Measurements from ENCODE around the gene STX7. TPM values are rescaled to one million over a fixed set of nuclear protein-coding genes. Genes with fewer than 3 reads are reported as not detected.
A peak's percentile ranks its signal among the peaks of the same experiment; 100 is the strongest.
"Not testable (repeated sequence)": the region's sequence is repeated elsewhere in the genome, so short reads cannot be mapped to it uniquely, and the experiment has no call there.

Gene STX7
- 23.4 TPM in 2 replicates for polyA plus RNA-seq (2013)

GRCh38 chr6:132512638-132513632, at the start of gene STX7:
TSS of gene STX7 (minus strand) at chr6:132513116. CDS start at chr6:132503530, 9,586 bp downstream.
- H3K4ac ChIP-seq (ENCODE audit: low read depth, low read length) = peak within 1 kb of the TSS; percentile 73
- H3K4me2 ChIP-seq (ENCODE audit: low read length) = peak within 1 kb of the TSS; percentile 96
- peak within 1 kb of the TSS; percentile 88 for H3K18ac ChIP-seq (ENCODE audit: low read length)
- H3K27ac ChIP-seq (ENCODE audit: low read depth, low read length) = peak within 1 kb of the TSS; percentile 68
- H3K14ac ChIP-seq (ENCODE audit: low read length) = peak within 1 kb of the TSS; percentile 82
- H4K12ac ChIP-seq (ENCODE audit: low read depth, low read length) = peak within 1 kb of the TSS; percentile 40
- H3K27me3 ChIP-seq (ENCODE audit: insufficient read depth, low read length) = no peaks in the 10 kb centered on the region
- no CpG with 5 or more reads among the region's 67 CpGs for WGBS (ENCODE audit: extremely low coverage, insufficient coverage, insufficient read length)
- no peak within 1 kb of the TSS for H3K23ac ChIP-seq (ENCODE audit: low read length)
- H3K36me3 ChIP-seq (ENCODE audit: control insufficient read depth in 1 of 2, insufficient read depth in 2 of 2, low read length in 2 of 2) = peaks cover 2% of the 10 kb centered on the region in 2 experiments
- H2BK12ac ChIP-seq (ENCODE audit: low read length) = no peak within 1 kb of the TSS
- H3K9ac ChIP-seq (ENCODE audit: low read length) = peak within 1 kb of the TSS; percentile 92
- peak within 1 kb of the TSS; percentile 65 for H2BK120ac ChIP-seq (ENCODE audit: insufficient read depth, low read length, poor library complexity)
- no peak within 1 kb of the TSS for H2AK5ac ChIP-seq (ENCODE audit: low read length)
- H3K79me2 ChIP-seq (ENCODE audit: control insufficient read depth, insufficient read depth, low read length, poor library complexity) = peaks cover 4% of the 10 kb centered on the region
- H4K8ac ChIP-seq (ENCODE audit: low read depth, low read length) = peak within 1 kb of the TSS; percentile 83
- peak; percentile 89 to 96 for DNase-seq
- H4K91ac ChIP-seq (ENCODE audit: low read depth, low read length) = peak within 1 kb of the TSS; percentile 83
- peak within 1 kb of the TSS; percentile 29 for H2BK5ac ChIP-seq (ENCODE audit: low read depth, low read length, poor library complexity)
- H3K79me1 ChIP-seq (ENCODE audit: low read length) = peaks cover 6% of the 10 kb centered on the region
- H3K4me1 ChIP-seq (ENCODE audit: control insufficient read depth in 1 of 2, insufficient read depth in 2 of 2, low read length in 2 of 2) = peaks cover 0 to 2% of the 10 kb centered on the region in 2 experiments
- H2AFZ ChIP-seq (ENCODE audit: insufficient read depth, low read length, poor library complexity) = peak within 1 kb of the TSS; percentile 90
- H3K9me3 ChIP-seq (ENCODE audit: insufficient read depth, low read depth, low read length) = no peaks in the 10 kb centered on the region
- H3K4me3 ChIP-seq (ENCODE audit: low read depth, low read length) = peak within 1 kb of the TSS; percentile 93

- H3K36me3 ChIP-seq (ENCODE audit: control insufficient read depth in 1 of 2, insufficient read depth in 2 of 2, low read length in 2 of 2); H3K18ac ChIP-seq (ENCODE audit: low read length); H2BK5ac ChIP-seq (ENCODE audit: low read depth, low read length, poor library complexity); H3K4me3 ChIP-seq (ENCODE audit: low read depth, low read length); H3K14ac ChIP-seq (ENCODE audit: low read length); H3K27me3 ChIP-seq (ENCODE audit: insufficient read depth, low read length); H2AFZ ChIP-seq (ENCODE audit: insufficient read depth, low read length, poor library complexity); H3K79me2 ChIP-seq (ENCODE audit: control insufficient read depth, insufficient read depth, low read length, poor library complexity); H2BK12ac ChIP-seq (ENCODE audit: low read length); H4K12ac ChIP-seq (ENCODE audit: low read depth, low read length); H3K27ac ChIP-seq (ENCODE audit: low read depth, low read length); H3K4me2 ChIP-seq (ENCODE audit: low read length); H3K9me3 ChIP-seq (ENCODE audit: insufficient read depth, low read depth, low read length); H2AK5ac ChIP-seq (ENCODE audit: low read length); H3K23ac ChIP-seq (ENCODE audit: low read length); H2BK120ac ChIP-seq (ENCODE audit: insufficient read depth, low read length, poor library complexity); DNase-seq; H3K4ac ChIP-seq (ENCODE audit: low read depth, low read length); H4K8ac ChIP-seq (ENCODE audit: low read depth, low read length); H4K91ac ChIP-seq (ENCODE audit: low read depth, low read length); H3K9ac ChIP-seq (ENCODE audit: low read length); H3K79me1 ChIP-seq (ENCODE audit: low read length); H3K4me1 ChIP-seq (ENCODE audit: control insufficient read depth in 1 of 2, insufficient read depth in 2 of 2, low read length in 2 of 2): not testable (repeated sequence)
- WGBS (ENCODE audit: extremely low coverage, insufficient coverage, insufficient read length) = no CpG with 5 or more reads among the region's 3 CpGs
Observed at GRCh38 chr6:132560087-132560486, 47.2 kb upstream of the STX7 start.

GRCh38 chr6:132552372-132552771, 39.5 kb upstream of the STX7 start, which contains the start of gene TAAR8:
TSS of gene TAAR8 (plus strand) at chr6:132552672. CDS start at chr6:132552693, 21 bp downstream.
- H2AFZ ChIP-seq (ENCODE audit: insufficient read depth, low read length, poor library complexity) = no peak within 1 kb of the TSS
- no peak within 1 kb of the TSS for H2AK5ac ChIP-seq (ENCODE audit: low read length)
- H3K14ac ChIP-seq (ENCODE audit: low read length) = no peak within 1 kb of the TSS
- no peak within 1 kb of the TSS for H4K12ac ChIP-seq (ENCODE audit: low read depth, low read length)
- no peaks in the 10 kb centered on the region for H3K27me3 ChIP-seq (ENCODE audit: insufficient read depth, low read length)
- H3K4me1 ChIP-seq (ENCODE audit: control insufficient read depth in 1 of 2, insufficient read depth in 2 of 2, low read length in 2 of 2) = no peaks in the 10 kb centered on the region
- H4K8ac ChIP-seq (ENCODE audit: low read depth, low read length) = no peak within 1 kb of the TSS
- no peak within 1 kb of the TSS for H3K4ac ChIP-seq (ENCODE audit: low read depth, low read length)
- H3K23ac ChIP-seq (ENCODE audit: low read length) = no peak within 1 kb of the TSS
- no CpG with 5 or more reads among the region's 2 CpGs for WGBS (ENCODE audit: extremely low coverage, insufficient coverage, insufficient read length)
- no peak within 1 kb of the TSS for H3K18ac ChIP-seq (ENCODE audit: low read length)
- no peaks in the 10 kb centered on the region for H3K36me3 ChIP-seq (ENCODE audit: control insufficient read depth in 1 of 2, insufficient read depth in 2 of 2, low read length in 2 of 2)
- DNase-seq = no peak
- no peak within 1 kb of the TSS for H2BK12ac ChIP-seq (ENCODE audit: low read length)
- no peaks in the 10 kb centered on the region for H3K79me2 ChIP-seq (ENCODE audit: control insufficient read depth, insufficient read depth, low read length, poor library complexity)
- no peak within 1 kb of the TSS for H3K4me3 ChIP-seq (ENCODE audit: low read depth, low read length)
- no peak within 1 kb of the TSS for H3K27ac ChIP-seq (ENCODE audit: low read depth, low read length)
- H3K9ac ChIP-seq (ENCODE audit: low read length) = no peak within 1 kb of the TSS
- H2BK120ac ChIP-seq (ENCODE audit: insufficient read depth, low read length, poor library complexity) = no peak within 1 kb of the TSS
- no peak within 1 kb of the TSS for H3K4me2 ChIP-seq (ENCODE audit: low read length)
- H3K9me3 ChIP-seq (ENCODE audit: insufficient read depth, low read depth, low read length) = no peaks in the 10 kb centered on the region
- H2BK5ac ChIP-seq (ENCODE audit: low read depth, low read length, poor library complexity) = no peak within 1 kb of the TSS
- no peak within 1 kb of the TSS for H4K91ac ChIP-seq (ENCODE audit: low read depth, low read length)
- no peaks in the 10 kb centered on the region for H3K79me1 ChIP-seq (ENCODE audit: low read length)

GRCh38 chr6:132551214-132551613, 38.3 kb upstream of the STX7 start:
- no peaks in the 10 kb centered on the region for H3K4me1 ChIP-seq (ENCODE audit: control insufficient read depth in 1 of 2, insufficient read depth in 2 of 2, low read length in 2 of 2)
- no peak overlapping the region for H3K27ac ChIP-seq (ENCODE audit: low read depth, low read length)
- H3K27me3 ChIP-seq (ENCODE audit: insufficient read depth, low read length) = no peaks in the 10 kb centered on the region
- no peak overlapping the region for H3K4me2 ChIP-seq (ENCODE audit: low read length)
- no peak overlapping the region for H3K23ac ChIP-seq (ENCODE audit: low read length)
- H4K8ac ChIP-seq (ENCODE audit: low read depth, low read length) = no peak overlapping the region
- no peak overlapping the region for H2BK5ac ChIP-seq (ENCODE audit: low read depth, low read length, poor library complexity)
- H4K12ac ChIP-seq (ENCODE audit: low read depth, low read length) = no peak overlapping the region
- no peak overlapping the region for H3K9ac ChIP-seq (ENCODE audit: low read length)
- no peak overlapping the region for H3K14ac ChIP-seq (ENCODE audit: low read length)
- H3K36me3 ChIP-seq (ENCODE audit: control insufficient read depth in 1 of 2, insufficient read depth in 2 of 2, low read length in 2 of 2) = no peaks in the 10 kb centered on the region
- no peak overlapping the region for H2BK12ac ChIP-seq (ENCODE audit: low read length)
- no peaks in the 10 kb centered on the region for H3K79me1 ChIP-seq (ENCODE audit: low read length)
- no peak overlapping the region for H3K18ac ChIP-seq (ENCODE audit: low read length)
- H2AK5ac ChIP-seq (ENCODE audit: low read length) = no peak overlapping the region
- no CpG with 5 or more reads among the region's 4 CpGs for WGBS (ENCODE audit: extremely low coverage, insufficient coverage, insufficient read length)
- H3K4me3 ChIP-seq (ENCODE audit: low read depth, low read length) = no peak overlapping the region
- H3K4ac ChIP-seq (ENCODE audit: low read depth, low read length) = no peak overlapping the region
- H2AFZ ChIP-seq (ENCODE audit: insufficient read depth, low read length, poor library complexity) = no peak overlapping the region
- H4K91ac ChIP-seq (ENCODE audit: low read depth, low read length) = no peak overlapping the region
- no peaks in the 10 kb centered on the region for H3K9me3 ChIP-seq (ENCODE audit: insufficient read depth, low read depth, low read length)
- H2BK120ac ChIP-seq (ENCODE audit: insufficient read depth, low read length, poor library complexity) = no peak overlapping the region
- H3K79me2 ChIP-seq (ENCODE audit: control insufficient read depth, insufficient read depth, low read length, poor library complexity) = no peaks in the 10 kb centered on the region
- no peak for DNase-seq

Measured in trophoblast cell (in vitro differentiated cells and primary cell).